GM12878 (cell line): ENCODE measurements around the gene ZCCHC2. TPM values are rescaled to one million over a fixed set of nuclear protein-coding genes. Genes with fewer than 3 reads are reported as not detected.

ENCODE experiments used
- BACH1 ChIP-seq: fragments of 450-650 bp; IDR thresholded peaks from 2 replicates; pipeline ENCODE4 v1.6.1; 2017; ENCODE audit warnings: mild to moderate bottlenecking, borderline replicate concordance
- BHLHE40 ChIP-seq, 2 experiments: fragments of 450-650 bp in 1 of 2; IDR thresholded peaks; 2 replicates each; pipeline ENCODE4 v1.6.1; 2011 to 2017; ENCODE audit warnings: low read depth in 2 of 2, borderline replicate concordance in 1 of 2, improper control_type of control experiment in 1 of 2, low read length in 1 of 2, mild to moderate bottlenecking in 1 of 2
- CBFB ChIP-seq: IDR thresholded peaks from 2 replicates; pipeline ENCODE4 v1.6.1; 2016; ENCODE audit warnings: antibody characterized with exemption, low read depth
- CREM ChIP-seq: IDR thresholded peaks from 2 replicates; pipeline ENCODE4 v1.6.1; 2014; ENCODE audit warnings: antibody characterized with exemption, low read depth
- E4F1 ChIP-seq: fragments of 450-650 bp; IDR thresholded peaks from 2 replicates; pipeline ENCODE4 v1.6.1; 2018; ENCODE audit warnings: borderline replicate concordance, mild to moderate bottlenecking; ENCODE audit not compliant: partially characterized antibody
- ELK1 ChIP-seq: IDR thresholded peaks from 2 replicates; pipeline ENCODE4 v1.6.1; 2012; ENCODE audit warnings: low read depth, low read length, improper control_type of control experiment
- GATAD2B ChIP-seq: fragments of 450-650 bp; conservative IDR thresholded peaks from 2 replicates; pipeline ENCODE4 v1.6.1; 2017; ENCODE audit warnings: low read depth, mild to moderate bottlenecking, moderate library complexity
- HDAC6 ChIP-seq: fragments of 200-600 bp; sonication (generic); IDR thresholded peaks from one replicate; pipeline ENCODE4 v1.8.0; 2017; ENCODE audit warnings: antibody characterized with exemption; ENCODE audit not compliant: unreplicated experiment
- IRF3 ChIP-seq: fragments of 450-650 bp; IDR thresholded peaks from 2 replicates; pipeline ENCODE4 v1.6.1; 2014; ENCODE audit warnings: mild to moderate bottlenecking
- KLF5 ChIP-seq: fragments of 450-650 bp; IDR thresholded peaks from 2 replicates; pipeline ENCODE4 v1.6.1; 2014; ENCODE audit warnings: mild to moderate bottlenecking; ENCODE audit not compliant: partially characterized antibody
- MEF2B ChIP-seq: fragments of 450-650 bp; IDR thresholded peaks from 2 replicates; pipeline ENCODE4 v1.6.1; 2018; ENCODE audit warnings: mild to moderate bottlenecking, moderate library complexity; ENCODE audit not compliant: partially characterized antibody, poor library complexity, severe bottlenecking
- MLLT1 ChIP-seq: fragments of 450-650 bp; IDR thresholded peaks from 2 replicates; pipeline ENCODE4 v1.6.1; 2016; ENCODE audit warnings: mild to moderate bottlenecking
- NBN ChIP-seq: fragments of 450-650 bp; IDR thresholded peaks from 2 replicates; pipeline ENCODE4 v1.6.1; 2016
- PKNOX1 ChIP-seq: fragments of 450-650 bp; IDR thresholded peaks from 2 replicates; pipeline ENCODE4 v1.6.1; 2016; ENCODE audit warnings: mild to moderate bottlenecking
- POLR2AphosphoS2 ChIP-seq: IDR thresholded peaks from 2 replicates; pipeline ENCODE4 v1.6.1; 2011; ENCODE audit warnings: low read depth, mild to moderate bottlenecking, low read length, improper control_type of control experiment, moderate library complexity
- SP1 ChIP-seq: IDR thresholded peaks from one replicate; pipeline ENCODE4 v1.6.1; 2011; ENCODE audit warnings: low read depth, low read length
- SPI1 ChIP-seq: IDR thresholded peaks from 2 replicates; pipeline ENCODE4 v1.6.1; 2011; ENCODE audit warnings: low read depth, mild to moderate bottlenecking, low read length, moderate library complexity, borderline replicate concordance; ENCODE audit not compliant: insufficient read depth
- STAT1 ChIP-seq: fragments of 450-650 bp; conservative IDR thresholded peaks from 2 replicates; pipeline ENCODE4 v1.6.1; 2014; ENCODE audit warnings: antibody characterized with exemption, mild to moderate bottlenecking
- USF1 ChIP-seq: IDR thresholded peaks from 2 replicates; pipeline ENCODE4 v1.6.1; 2011; ENCODE audit warnings: borderline replicate concordance, low read depth, mild to moderate bottlenecking, moderate library complexity, mixed read lengths, low read length; ENCODE audit not compliant: insufficient read depth; ENCODE audit errors: extremely low read length
- ZNF622 ChIP-seq: fragments of 450-650 bp; IDR thresholded peaks from 2 replicates; pipeline ENCODE4 v1.6.1; 2017; ENCODE audit warnings: mild to moderate bottlenecking, inconsistent platforms
- polyA plus RNA-seq, 11 experiments: library from polyadenylated mRNA; depleted of rRNA in 4 of 11; unstranded in 6 of 11; stranded (reverse) in 5 of 11; fragments of >200 nt; fragmentation: Nextera tagmentation in 4 of 11; fragmentation: Illumina TruSeq in 1 of 11; extraction: Ambion mirVana in 4 of 11; extraction: Trizol in 1 of 11; gene quantifications; 1 replicate in 1 of 11; 2 replicates in 10 of 11; pipeline versions ENCODE4 v1.2.1 to v1.2.3, GENCODE V29; 2011 to 2016; ENCODE audit warnings: inconsistent platforms in 2 of 11, missing spikeins in 2 of 11, low read depth in 1 of 11
- total RNA-seq, 4 experiments: library from RNA; depleted of rRNA in 3 of 4; stranded (reverse); fragments of >200 nt in 3 of 4; fragmentation: Illumina TruSeq in 1 of 4; extraction: Trizol in 1 of 4; gene quantifications; 2 replicates each; pipeline versions ENCODE4 v1.2.1 to v1.2.3, GENCODE V29; 2013 to 2021

Gene ZCCHC2
- total and polyA plus RNA-seq, 10 of the 15 experiments (the other 5 are each of a cell fraction or from before 2014, with no cell fraction given): 1.7 to 17.4 (median 8.6) TPM

GRCh38 chr18:62522504-62523254, at the start of gene ZCCHC2 (continued):
- TF ChIP-seq HDAC6: no peak
- no peak for TF ChIP-seq IRF3
- TF ChIP-seq STAT1: no peak; the same call in 1 of the 2 replicates
- TF ChIP-seq PKNOX1: peak; percentile 76; the same call in 1 of the 2 replicates
- peak; percentile 59; the same call in 1 of the 2 replicates for TF ChIP-seq CBFB
- peak; percentile 46 for TF ChIP-seq USF1
- TF ChIP-seq ELK1: no peak
- no peak for TF ChIP-seq ZNF622
- peak; percentile 55 for TF ChIP-seq MEF2B
- peak; percentile 90 for TF ChIP-seq SP1
- peak; percentile 97 for TF ChIP-seq GATAD2B
- peak; percentile 68 for TF ChIP-seq MLLT1
- peak; percentile 83; the same call in 1 of the 2 replicates for TF ChIP-seq CREM
- no peak for TF ChIP-seq SPI1
- peak; percentile 83 for TF ChIP-seq KLF5
- peak; percentile 84 to 93 for TF ChIP-seq BHLHE40 (IDR thresholded peaks at IDR 0.05; ENCODE audit: borderline replicate concordance in 1 of 2, low read depth in 2 of 2, low read length in 1 of 2)
- TF ChIP-seq BACH1: peak; percentile 58
- TF ChIP-seq NBN: peak; percentile 93
- TF ChIP-seq POLR2AphosphoS2: peak; percentile 35; the same call in 1 of the 2 replicates
- peak; percentile 86 for TF ChIP-seq E4F1
